Breast epithelium (tissue), 3 donors: Measurements from ENCODE around the gene DNAH7.

Experiments used
- POLR2A ChIP-seq: fragments of 450-650 bp; IDR thresholded peaks from one replicate; pipeline ENCODE4 v1.6.1; 2016; ENCODE audit warnings: antibody characterized with exemption, mild to moderate bottlenecking, moderate library complexity
- TF ChIP-seq, protein P1 (sequence below), 3 donors: fragments of 450-650 bp; IDR thresholded peaks; one replicate each; pipeline ENCODE4 v1.5.1; 2016 to 2017; ENCODE audit warnings: antibody characterized with exemption in 3 of 3, mild to moderate bottlenecking in 3 of 3, moderate library complexity in 3 of 3

DNA sequence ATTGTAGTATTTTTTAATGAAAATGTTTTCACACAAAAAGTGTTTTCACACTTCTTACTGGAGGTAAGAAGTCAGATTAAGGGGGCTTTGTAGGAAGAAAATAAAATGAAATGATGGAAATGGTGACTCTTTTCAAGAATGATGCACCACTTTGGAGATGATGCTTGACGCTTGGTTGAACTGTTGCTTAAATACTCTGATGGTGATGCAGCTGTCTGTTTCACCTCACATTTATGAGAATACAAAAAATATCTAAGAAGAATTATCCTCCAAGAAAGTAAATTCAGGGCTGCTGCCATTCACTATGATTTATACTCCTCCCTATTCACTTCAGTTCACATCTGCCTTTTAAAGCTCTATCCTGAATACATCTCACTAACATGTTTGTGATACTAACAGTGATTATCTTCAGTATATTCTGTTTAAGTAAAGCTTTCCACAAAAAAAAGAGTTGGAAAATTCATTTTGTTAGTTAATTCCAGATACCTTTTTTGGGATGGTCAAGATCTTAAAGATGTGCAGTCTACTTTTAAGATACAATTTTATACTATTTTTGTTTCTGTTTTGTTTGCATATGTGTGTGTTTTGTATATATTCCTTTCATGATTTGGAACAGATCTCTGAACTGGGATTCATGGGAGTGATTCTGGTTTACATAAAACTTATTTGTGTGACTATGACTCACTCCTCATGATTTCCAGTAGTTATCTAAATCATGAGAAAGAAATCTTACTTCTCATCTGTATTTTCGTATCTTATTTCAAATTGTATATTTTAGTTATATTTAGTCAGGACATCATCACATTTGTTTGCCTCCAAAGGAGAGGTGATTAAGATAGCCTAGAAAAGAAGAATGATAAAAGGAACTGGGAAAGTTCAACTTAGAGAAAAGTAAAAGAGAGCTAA is 358.5 kb downstream of the DNAH7 start:
- no peak for TF ChIP-seq POLR2A
- TF ChIP-seq, protein P1, sequence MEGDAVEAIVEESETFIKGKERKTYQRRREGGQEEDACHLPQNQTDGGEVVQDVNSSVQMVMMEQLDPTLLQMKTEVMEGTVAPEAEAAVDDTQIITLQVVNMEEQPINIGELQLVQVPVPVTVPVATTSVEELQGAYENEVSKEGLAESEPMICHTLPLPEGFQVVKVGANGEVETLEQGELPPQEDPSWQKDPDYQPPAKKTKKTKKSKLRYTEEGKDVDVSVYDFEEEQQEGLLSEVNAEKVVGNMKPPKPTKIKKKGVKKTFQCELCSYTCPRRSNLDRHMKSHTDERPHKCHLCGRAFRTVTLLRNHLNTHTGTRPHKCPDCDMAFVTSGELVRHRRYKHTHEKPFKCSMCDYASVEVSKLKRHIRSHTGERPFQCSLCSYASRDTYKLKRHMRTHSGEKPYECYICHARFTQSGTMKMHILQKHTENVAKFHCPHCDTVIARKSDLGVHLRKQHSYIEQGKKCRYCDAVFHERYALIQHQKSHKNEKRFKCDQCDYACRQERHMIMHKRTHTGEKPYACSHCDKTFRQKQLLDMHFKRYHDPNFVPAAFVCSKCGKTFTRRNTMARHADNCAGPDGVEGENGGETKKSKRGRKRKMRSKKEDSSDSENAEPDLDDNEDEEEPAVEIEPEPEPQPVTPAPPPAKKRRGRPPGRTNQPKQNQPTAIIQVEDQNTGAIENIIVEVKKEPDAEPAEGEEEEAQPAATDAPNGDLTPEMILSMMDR (IDR thresholded peaks at IDR 0.05) = no peak
